Measurements from ENCODE around the gene RELL1. TPM values are rescaled to one million over a fixed set of nuclear protein-coding genes. Genes with fewer than 3 reads are reported as not detected.
"Not testable (repeated sequence)": the region's sequence is repeated elsewhere in the genome, so short reads cannot be mapped to it uniquely, and the experiment has no call there.

Gene RELL1
- polyA plus RNA-seq, 4 donors, result 0.89 to 23.1 (median 4.2) TPM

- 14 to 63% (median 55%) methylated on average over 3 of the region's 3 CpGs for whole genome bisulfite sequencing, 3 donors
- Histone ChIP-seq H3K27ac (ENCODE audit: low read depth in 1 of 3, low read length in 2 of 3) (peak overlapping the region in 1 of 3 donors; percentile 69), H3K27me3 (ENCODE audit: control insufficient read depth in 3 of 3, insufficient read depth in 3 of 3, low read length in 3 of 3) (no peaks in the 10 kb centered on the region), H3K4me1 (ENCODE audit: control insufficient read depth in 3 of 3, insufficient read depth in 2 of 3, low read depth in 1 of 3, low read length in 2 of 3) (peaks cover 21 to 65% (median 31%) of the 10 kb centered on the region in 3 donors), H3K4me3 (ENCODE audit: low read depth in 1 of 3, low read length in 3 of 3) (no peak overlapping the region), H3K36me3 (ENCODE audit: control insufficient read depth in 3 of 3, insufficient read depth in 2 of 3, low read depth in 1 of 3, low read length in 3 of 3) (no peaks in the 10 kb centered on the region), H3K9me3 (ENCODE audit: control insufficient read depth in 2 of 2, insufficient read depth in 1 of 2, low read depth in 1 of 2, low read length in 1 of 2) (no peaks in the 10 kb centered on the region)
- FAIRE-seq (no peak), DNase-seq (peak; percentile 46 to 54)
These were observed 7.6 kb downstream of the RELL1 start for GRCh38 chr4:37678624-37679023.

GRCh38 chr4:37675587-37676290 is 10.4 kb downstream of the RELL1 start:
- Histone ChIP-seq H3K36me3 (ENCODE audit: control insufficient read depth in 3 of 3, insufficient read depth in 2 of 3, low read depth in 1 of 3, low read length in 3 of 3) (no peaks in the 10 kb centered on the region), H3K27me3 (ENCODE audit: control insufficient read depth in 3 of 3, insufficient read depth in 3 of 3, low read length in 3 of 3) (no peaks in the 10 kb centered on the region), H3K9me3 (ENCODE audit: control insufficient read depth in 2 of 2, insufficient read depth in 1 of 2, low read depth in 1 of 2, low read length in 1 of 2) (no peaks in the 10 kb centered on the region), H3K27ac (ENCODE audit: low read depth in 1 of 3, low read length in 2 of 3) (peak overlapping the region; percentile 44 to 66 (median 52)), H3K4me3 (ENCODE audit: low read depth in 1 of 3, low read length in 3 of 3) (no peak overlapping the region), H3K4me1 (ENCODE audit: control insufficient read depth in 3 of 3, insufficient read depth in 2 of 3, low read depth in 1 of 3, low read length in 2 of 3) (peaks cover 20 to 51% (median 21%) of the 10 kb centered on the region in 3 donors)
- WGBS, 3 donors, result 0 to 35% (median 13%) methylated on average over 1 of the region's 1 CpG
- DNase-seq (peak; percentile 65 to 83), FAIRE-seq (no peak)

DNA sequence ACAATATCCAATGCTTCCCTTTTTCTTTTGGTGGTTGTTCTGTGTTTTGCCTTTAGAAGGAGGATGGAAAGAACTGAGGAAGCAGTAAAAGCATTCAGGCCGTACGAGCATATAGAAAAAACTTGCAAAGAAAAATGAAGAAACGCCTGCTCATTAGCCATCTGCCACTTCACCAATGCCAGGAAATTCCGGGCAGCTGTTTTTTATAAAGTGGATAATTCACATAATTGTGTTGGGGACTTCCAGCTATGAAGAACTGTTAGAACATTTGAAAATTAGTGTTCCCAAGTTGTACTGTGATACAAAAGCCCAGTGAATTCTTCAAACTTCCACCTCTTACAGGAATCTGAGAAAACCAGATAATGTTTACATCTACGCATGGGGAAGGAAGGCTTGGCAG is 11.7 kb downstream of the RELL1 start:
- H3K4me3 ChIP-seq (ENCODE audit: low read depth in 1 of 3, low read length in 3 of 3), result no peak overlapping the region
- DNase-seq (no peak), FAIRE-seq (no peak)
- 39 to 50% (median 48%) methylated on average over 5 of the region's 5 CpGs for WGBS, 3 donors
- peak overlapping the region in 1 of 3 donors; percentile 43 for H3K27ac ChIP-seq (ENCODE audit: low read depth in 1 of 3, low read length in 2 of 3)
- H3K4me1 ChIP-seq (ENCODE audit: control insufficient read depth in 3 of 3, insufficient read depth in 2 of 3, low read depth in 1 of 3, low read length in 2 of 3), result peaks cover 20 to 56% (median 21%) of the 10 kb centered on the region in 3 donors
- H3K36me3 ChIP-seq (ENCODE audit: control insufficient read depth in 3 of 3, insufficient read depth in 2 of 3, low read depth in 1 of 3, low read length in 3 of 3), result no peaks in the 10 kb centered on the region
- H3K27me3 ChIP-seq (ENCODE audit: control insufficient read depth in 3 of 3, insufficient read depth in 3 of 3, low read length in 3 of 3), result no peaks in the 10 kb centered on the region
- no peaks in the 10 kb centered on the region for H3K9me3 ChIP-seq (ENCODE audit: control insufficient read depth in 2 of 2, insufficient read depth in 1 of 2, low read depth in 1 of 2, low read length in 1 of 2)

DNA sequence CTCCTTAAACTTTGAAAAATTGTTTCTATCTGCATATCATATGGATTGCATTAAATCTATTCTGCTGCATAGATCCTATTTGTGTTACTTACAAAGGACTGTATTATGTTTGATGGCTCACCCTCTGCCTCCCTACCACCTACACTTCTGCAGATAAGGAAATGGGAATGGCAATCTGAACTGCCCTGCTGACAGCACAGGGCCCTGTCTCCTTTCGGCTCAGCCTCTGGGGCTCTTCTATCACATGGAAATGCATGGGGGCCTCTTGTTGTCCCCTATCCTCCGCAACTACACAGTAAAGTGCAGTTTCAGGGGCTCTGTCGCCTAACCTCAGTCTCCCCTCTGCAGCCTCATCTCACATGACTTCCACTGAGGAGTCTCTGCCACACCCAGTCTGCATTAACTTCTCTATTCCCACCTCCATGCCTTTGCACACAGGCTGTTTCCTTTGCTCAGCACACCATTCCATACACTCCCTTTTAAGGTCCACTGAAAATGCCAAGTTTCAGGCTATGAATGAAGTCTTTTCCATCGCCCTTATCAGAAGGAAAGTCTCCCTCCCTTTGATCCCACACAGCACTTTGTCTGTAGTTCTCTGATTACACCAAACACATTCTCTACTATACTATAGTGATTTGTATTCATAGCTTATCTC is 12.5 kb downstream of the RELL1 start:
- H3K4me3 ChIP-seq (ENCODE audit: low read depth in 1 of 3, low read length in 3 of 3), result no peak overlapping the region
- H3K27ac ChIP-seq (ENCODE audit: low read depth in 1 of 3, low read length in 2 of 3), result peak overlapping the region in 1 of 3 donors; percentile 43
- FAIRE-seq (no peak), DNase-seq (peak in 1 of 2 donors; percentile 30)
- H3K9me3 ChIP-seq (ENCODE audit: control insufficient read depth in 2 of 2, insufficient read depth in 1 of 2, low read depth in 1 of 2, low read length in 1 of 2), result no peaks in the 10 kb centered on the region
- peaks cover 18 to 48% (median 18%) of the 10 kb centered on the region in 3 donors for H3K4me1 ChIP-seq (ENCODE audit: control insufficient read depth in 3 of 3, insufficient read depth in 2 of 3, low read depth in 1 of 3, low read length in 2 of 3)
- no peaks in the 10 kb centered on the region for H3K36me3 ChIP-seq (ENCODE audit: control insufficient read depth in 3 of 3, insufficient read depth in 2 of 3, low read depth in 1 of 3, low read length in 3 of 3)
- H3K27me3 ChIP-seq (ENCODE audit: control insufficient read depth in 3 of 3, insufficient read depth in 3 of 3, low read length in 3 of 3), result no peaks in the 10 kb centered on the region
- 39 to 72% (median 58%) methylated on average over 4 of the region's 4 CpGs for WGBS, 3 donors

DNA sequence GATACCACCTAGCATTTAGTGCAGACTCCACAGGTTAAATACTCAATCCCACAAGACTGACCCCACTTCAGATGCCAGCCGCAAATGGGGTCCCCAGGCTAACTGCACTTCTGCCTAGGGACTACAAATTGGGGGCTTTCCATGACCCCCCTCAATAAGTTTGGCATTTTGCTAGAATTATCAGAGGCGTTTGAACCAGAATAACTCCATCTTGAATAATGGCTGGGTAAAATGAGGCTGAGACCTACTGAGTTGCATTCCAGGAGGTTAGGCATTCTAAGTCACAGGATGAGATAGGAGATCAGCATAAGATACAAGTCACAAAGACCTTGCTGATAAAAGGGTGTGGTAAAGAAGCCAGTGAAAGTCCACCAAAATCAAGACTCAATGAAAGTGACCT is 15.1 kb downstream of the RELL1 start:
- no peak overlapping the region for H3K4me3 ChIP-seq (ENCODE audit: low read depth in 1 of 3, low read length in 3 of 3)

DNA sequence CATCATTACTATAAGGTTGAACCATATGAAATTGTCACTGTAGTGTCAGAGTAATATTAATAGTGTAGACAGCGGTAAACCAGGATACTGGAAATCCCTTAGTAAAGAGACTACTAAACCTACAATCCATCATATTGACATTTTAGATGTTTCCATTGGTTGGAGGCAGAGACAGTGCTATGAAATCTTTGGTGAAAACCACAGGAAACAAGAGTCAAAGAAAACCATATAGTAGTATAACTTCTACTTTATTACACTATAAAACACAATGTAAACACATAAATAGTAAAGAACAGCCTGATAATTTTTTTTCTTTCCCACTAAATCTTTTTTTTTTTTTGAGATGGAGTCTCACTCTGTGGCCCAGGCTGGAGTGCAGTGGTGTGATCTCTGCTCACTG is 15.9 kb downstream of the RELL1 start:
- no peak for DNase-seq
- H3K27me3 ChIP-seq (ENCODE audit: control insufficient read depth in 3 of 3, insufficient read depth in 3 of 3, low read length in 3 of 3), result no peaks in the 10 kb centered on the region
- 93 to 97% (median 95%) methylated on average over 1 of the region's 1 CpG for WGBS, 3 donors

More for the DNA sequence above, 15.1 kb downstream of the RELL1 start:
- FAIRE-seq, result no peak
- Histone ChIP-seq H3K9me3 (ENCODE audit: control insufficient read depth in 2 of 2, insufficient read depth in 1 of 2, low read depth in 1 of 2, low read length in 1 of 2) (no peaks in the 10 kb centered on the region), H3K27ac (ENCODE audit: low read depth in 1 of 3, low read length in 2 of 3) (no peak overlapping the region), H3K27me3 (ENCODE audit: control insufficient read depth in 3 of 3, insufficient read depth in 3 of 3, low read length in 3 of 3) (no peaks in the 10 kb centered on the region), H3K4me1 (ENCODE audit: control insufficient read depth in 3 of 3, insufficient read depth in 2 of 3, low read depth in 1 of 3, low read length in 2 of 3) (peaks cover 17 to 49% (median 28%) of the 10 kb centered on the region in 3 donors), H3K36me3 (ENCODE audit: control insufficient read depth in 3 of 3, insufficient read depth in 2 of 3, low read depth in 1 of 3, low read length in 3 of 3) (no peaks in the 10 kb centered on the region)
- no peak for DNase-seq
- WGBS, 3 donors, result 50 to 72% (median 50%) methylated on average over 2 of the region's 2 CpGs

GRCh38 chr4:37669124-37669523 is 17.1 kb downstream of the RELL1 start:
- not testable (repeated sequence) for H3K27me3 ChIP-seq (ENCODE audit: control insufficient read depth in 3 of 3, insufficient read depth in 3 of 3, low read length in 3 of 3); H3K36me3 ChIP-seq (ENCODE audit: control insufficient read depth in 3 of 3, insufficient read depth in 2 of 3, low read depth in 1 of 3, low read length in 3 of 3); FAIRE-seq; DNase-seq; H3K4me3 ChIP-seq (ENCODE audit: low read depth in 1 of 3, low read length in 3 of 3); H3K9me3 ChIP-seq (ENCODE audit: control insufficient read depth in 2 of 2, insufficient read depth in 1 of 2, low read depth in 1 of 2, low read length in 1 of 2); H3K27ac ChIP-seq (ENCODE audit: low read depth in 1 of 3, low read length in 2 of 3)
- 84 to 96% (median 93%) methylated on average over 9 to 21 of the region's 26 CpGs for WGBS, 3 donors
- peaks cover 13 to 45% (median 30%) of the 10 kb centered on the region in 3 donors for H3K4me1 ChIP-seq (ENCODE audit: control insufficient read depth in 3 of 3, insufficient read depth in 2 of 3, low read depth in 1 of 3, low read length in 2 of 3)

More for the DNA sequence above, 15.9 kb downstream of the RELL1 start:
- Histone ChIP-seq H3K4me1 (ENCODE audit: control insufficient read depth in 3 of 3, insufficient read depth in 2 of 3, low read depth in 1 of 3, low read length in 2 of 3) (peaks cover 14 to 49% (median 30%) of the 10 kb centered on the region in 3 donors), H3K4me3 (ENCODE audit: low read depth in 1 of 3, low read length in 3 of 3) (no peak overlapping the region), H3K27ac (ENCODE audit: low read depth in 1 of 3, low read length in 2 of 3) (no peak overlapping the region), H3K36me3 (ENCODE audit: control insufficient read depth in 3 of 3, insufficient read depth in 2 of 3, low read depth in 1 of 3, low read length in 3 of 3) (no peaks in the 10 kb centered on the region), H3K9me3 (ENCODE audit: control insufficient read depth in 2 of 2, insufficient read depth in 1 of 2, low read depth in 1 of 2, low read length in 1 of 2) (no peaks in the 10 kb centered on the region)
- no peak for FAIRE-seq

- Histone ChIP-seq H3K27ac (ENCODE audit: low read depth in 1 of 3, low read length in 2 of 3) (peak overlapping the region; percentile 70 to 82 (median 79)), H3K27me3 (ENCODE audit: control insufficient read depth in 3 of 3, insufficient read depth in 3 of 3, low read length in 3 of 3) (no peaks in the 10 kb centered on the region), H3K36me3 (ENCODE audit: control insufficient read depth in 3 of 3, insufficient read depth in 2 of 3, low read depth in 1 of 3, low read length in 3 of 3) (peaks cover 0 to 3% (median 0%) of the 10 kb centered on the region in 3 donors), H3K4me3 (ENCODE audit: low read depth in 1 of 3, low read length in 3 of 3) (no peak overlapping the region), H3K9me3 (ENCODE audit: control insufficient read depth in 2 of 2, insufficient read depth in 1 of 2, low read depth in 1 of 2, low read length in 1 of 2) (no peaks in the 10 kb centered on the region), H3K4me1 (ENCODE audit: control insufficient read depth in 3 of 3, insufficient read depth in 2 of 3, low read depth in 1 of 3, low read length in 2 of 3) (peaks cover 13 to 47% (median 28%) of the 10 kb centered on the region in 3 donors)
- 34 to 66% (median 52%) methylated on average over 2 of the region's 2 CpGs for WGBS, 3 donors
- FAIRE-seq, result no peak
- DNase-seq, result no peak
These were observed 18.7 kb downstream of the RELL1 start for GRCh38 chr4:37667197-37668100.

Measured in small intestine (tissue), 7 donors.